A673 (cell line): ENCODE measurements around the gene SMIM24.

Experiments used
- CTCF ChIP-seq: fragments of 300-800, 200-600 bp; sonication (generic); conservative IDR thresholded peaks from 2 replicates; pipeline ENCODE4 v1.5.1; 2017; ENCODE audit warnings: low read depth, mild to moderate bottlenecking, antibody characterized with exemption, low read length, moderate library complexity, mixed read lengths
- EZH2 ChIP-seq: fragments of 200-600 bp; sonication (generic); IDR thresholded peaks from 2 replicates; pipeline ENCODE4 v1.6.1; 2017; ENCODE audit warnings: borderline replicate concordance, low read depth, mild to moderate bottlenecking, mixed read lengths, antibody characterized with exemption, low read length; ENCODE audit not compliant: poor library complexity, severe bottlenecking

DNA sequence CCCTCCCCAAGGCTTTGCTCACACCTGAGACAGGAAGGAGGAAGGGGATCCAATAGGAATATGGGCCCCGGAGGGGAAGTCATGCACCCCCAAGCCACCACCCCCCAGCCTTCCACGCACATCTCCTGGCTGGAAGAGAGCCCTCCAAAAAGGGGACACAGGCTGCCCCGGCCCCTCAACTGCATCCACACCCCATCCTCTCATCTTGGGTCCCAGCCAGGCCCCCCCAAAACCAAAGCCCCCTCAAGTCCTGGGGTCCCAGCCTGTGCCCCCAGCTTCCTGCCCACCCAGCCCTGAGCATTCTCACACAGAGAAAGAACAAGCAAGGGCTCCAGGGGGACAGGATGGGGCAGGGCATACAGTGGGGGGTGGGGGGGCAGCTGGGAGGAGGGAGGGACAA, 12.1 kb downstream of the SMIM24 start:
- TF ChIP-seq EZH2 = no peak
- no peak for TF ChIP-seq CTCF
